GM19372 (cell line): ENCODE data around the gene SORCS2.

Experiments used
- ATAC-seq: cut with Tn5 transposase; IDR thresholded peaks from one replicate; pipeline ENCODE4 v1.9.1; 2021; ENCODE audit warnings: mild to moderate bottlenecking, low read depth, moderate library complexity; ENCODE audit not compliant: unreplicated experiment

Gene SORCS2

GRCh38 chr4:7313991-7314390, 121.7 kb downstream of the SORCS2 start:
- no peak for ATAC-seq

GRCh38 chr4:7315286-7315685, 122.9 kb downstream of the SORCS2 start:
- ATAC-seq, result no peak

- ATAC-seq, result no peak
Observed at GRCh38 chr4:7315935-7316334, 123.6 kb downstream of the SORCS2 start.

- ATAC-seq, result no peak
Observed at GRCh38 chr4:7319024-7319423, 126.7 kb downstream of the SORCS2 start.

- ATAC-seq, result no peak
Observed at GRCh38 chr4:7320206-7320797, 128.0 kb downstream of the SORCS2 start.

GRCh38 chr4:7322166-7322991, 130.0 kb downstream of the SORCS2 start:
- no peak for ATAC-seq

GRCh38 chr4:7323461-7323871, 131.1 kb downstream of the SORCS2 start:
- ATAC-seq, result no peak

- no peak for ATAC-seq
Observed at GRCh38 chr4:7323872-7324650, 131.7 kb downstream of the SORCS2 start.

- no peak for ATAC-seq
Observed at GRCh38 chr4:7324651-7325121, 132.3 kb downstream of the SORCS2 start.

GRCh38 chr4:7325541-7325940, 133.2 kb downstream of the SORCS2 start:
- no peak for ATAC-seq

GRCh38 chr4:7326306-7326692, 134.0 kb downstream of the SORCS2 start:
- ATAC-seq, result no peak

GRCh38 chr4:7326693-7327340, 134.5 kb downstream of the SORCS2 start:
- ATAC-seq, result no peak

GRCh38 chr4:7327341-7327885, 135.1 kb downstream of the SORCS2 start:
- ATAC-seq, result no peak

- no peak for ATAC-seq
Observed at GRCh38 chr4:7328162-7328912, 136.0 kb downstream of the SORCS2 start.

- ATAC-seq, result no peak
Observed at GRCh38 chr4:7328913-7329638, 136.7 kb downstream of the SORCS2 start.

GRCh38 chr4:7330031-7330596, 137.8 kb downstream of the SORCS2 start:
- ATAC-seq, result no peak

- ATAC-seq, result no peak
Observed at GRCh38 chr4:7330811-7331681, 138.7 kb downstream of the SORCS2 start.

- no peak for ATAC-seq
Observed at GRCh38 chr4:7331682-7332000, 139.3 kb downstream of the SORCS2 start.
